Thoracic aorta (tissue), 2 donors: ENCODE results near the gene RELA. TPM values are rescaled to one million over a fixed set of nuclear protein-coding genes. Genes with fewer than 3 reads are reported as not detected.

ENCODE experiments used
- ATAC-seq: fragments of 150-250 bp; one replicate; pipeline ENCODE4 v1.8.0; 2017; ENCODE audit warnings: low read depth; ENCODE audit not compliant: insufficient number of reproducible peaks, low FRiP score
- DNase-seq: peaks from one replicate; pipeline ENCODE4 v3.0.0-alpha.2; 2020; ENCODE audit warnings: low spot score
- H3K27ac ChIP-seq, 2 donors: fragments of 200-600 bp; sonication (generic); 1 replicate in 1 of 2; 2 replicates in 1 of 2; pipeline ENCODE4 v1.5.1; 2016; ENCODE audit warnings: mild to moderate bottlenecking in 2 of 2, moderate library complexity in 2 of 2
- H3K27me3 ChIP-seq: fragments of 200-600 bp; sonication (generic); replicated peaks from 2 replicates; pipeline ENCODE4 v1.6.0; 2016; ENCODE audit warnings: mild to moderate bottlenecking; ENCODE audit not compliant: insufficient read depth
- H3K36me3 ChIP-seq: fragments of 200-600 bp; sonication (generic); one replicate; pipeline ENCODE4 v1.5.1; 2016
- H3K4me1 ChIP-seq, 2 donors: fragments of 200-600 bp; sonication (generic); 1 replicate in 1 of 2; 2 replicates in 1 of 2; pipeline versions ENCODE4 v1.5.1 to v1.6.0; 2016; ENCODE audit warnings: low read depth in 2 of 2, mild to moderate bottlenecking in 1 of 2; ENCODE audit not compliant: control insufficient read depth in 1 of 2
- H3K4me3 ChIP-seq: fragments of 200-600 bp; sonication (generic); 2 replicates; pipeline ENCODE4 v1.5.1; 2016; ENCODE audit warnings: mild to moderate bottlenecking
- H3K9me3 ChIP-seq: fragments of 200-600 bp; sonication (generic); 2 replicates; pipeline ENCODE4 v1.5.1; 2016
- total RNA-seq, 2 donors: library from RNA; depleted of rRNA; stranded (reverse); fragments of >200 nt; gene quantifications; one replicate each; pipeline versions ENCODE4 v1.1.0 to v1.2.3, GENCODE V29; 2016
- TF ChIP-seq, protein P1 (sequence below): fragments of 200-600 bp; sonication (generic); IDR thresholded peaks from one replicate; pipeline ENCODE4 v1.5.1; 2019; ENCODE audit warnings: antibody characterized with exemption

The RELA gene
- total RNA-seq, 2 donors from 2014 or later, result 81.5 to 84.4 TPM

DNA sequence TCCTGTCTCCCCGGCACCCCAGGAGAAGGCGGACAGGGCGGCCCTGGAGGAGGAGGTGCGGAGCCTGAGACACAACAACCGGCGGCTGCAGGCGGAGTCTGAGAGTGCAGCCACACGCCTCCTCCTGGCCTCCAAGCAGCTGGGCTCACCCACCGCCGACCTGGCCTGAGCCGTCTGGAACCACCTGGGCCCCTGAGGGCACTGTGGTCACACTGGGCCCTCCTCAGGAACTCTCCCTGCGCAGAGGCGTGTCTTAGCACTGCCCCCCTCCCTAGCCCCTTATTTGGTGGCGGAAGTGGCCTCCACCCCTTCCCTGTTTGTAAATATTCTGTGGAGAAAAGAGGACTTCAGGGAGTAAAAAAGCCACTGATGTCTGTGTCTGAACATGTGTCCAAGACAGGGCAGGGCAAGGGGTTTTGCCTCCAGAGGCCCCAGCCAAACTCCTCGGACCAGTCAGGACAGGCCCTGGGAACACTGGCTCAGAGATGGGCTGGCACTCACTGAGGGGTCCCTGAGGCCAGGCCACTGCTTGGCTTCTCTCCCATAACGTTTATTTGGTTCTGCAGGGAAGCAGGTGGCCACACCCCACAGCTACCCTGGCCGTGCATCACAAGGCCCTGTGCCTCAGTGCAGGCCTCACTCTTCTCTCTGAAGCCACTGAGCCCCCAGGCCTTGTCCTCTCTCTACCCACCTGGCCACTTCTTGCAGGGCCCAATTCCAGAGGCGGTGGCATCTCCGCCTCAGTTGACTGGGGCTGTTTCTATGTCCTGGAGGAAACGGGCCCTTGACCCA is 12.0 kb downstream of the RELA start:
- TF ChIP-seq, protein P1, sequence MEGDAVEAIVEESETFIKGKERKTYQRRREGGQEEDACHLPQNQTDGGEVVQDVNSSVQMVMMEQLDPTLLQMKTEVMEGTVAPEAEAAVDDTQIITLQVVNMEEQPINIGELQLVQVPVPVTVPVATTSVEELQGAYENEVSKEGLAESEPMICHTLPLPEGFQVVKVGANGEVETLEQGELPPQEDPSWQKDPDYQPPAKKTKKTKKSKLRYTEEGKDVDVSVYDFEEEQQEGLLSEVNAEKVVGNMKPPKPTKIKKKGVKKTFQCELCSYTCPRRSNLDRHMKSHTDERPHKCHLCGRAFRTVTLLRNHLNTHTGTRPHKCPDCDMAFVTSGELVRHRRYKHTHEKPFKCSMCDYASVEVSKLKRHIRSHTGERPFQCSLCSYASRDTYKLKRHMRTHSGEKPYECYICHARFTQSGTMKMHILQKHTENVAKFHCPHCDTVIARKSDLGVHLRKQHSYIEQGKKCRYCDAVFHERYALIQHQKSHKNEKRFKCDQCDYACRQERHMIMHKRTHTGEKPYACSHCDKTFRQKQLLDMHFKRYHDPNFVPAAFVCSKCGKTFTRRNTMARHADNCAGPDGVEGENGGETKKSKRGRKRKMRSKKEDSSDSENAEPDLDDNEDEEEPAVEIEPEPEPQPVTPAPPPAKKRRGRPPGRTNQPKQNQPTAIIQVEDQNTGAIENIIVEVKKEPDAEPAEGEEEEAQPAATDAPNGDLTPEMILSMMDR, result no peak
- peaks cover 18 to 29% of the 10 kb centered on the region in 2 donors for H3K4me1 ChIP-seq
- no peaks in the 10 kb centered on the region for H3K9me3 ChIP-seq
- no peak for ATAC-seq
- no peak for DNase-seq
- peaks cover 34% of the 10 kb centered on the region for H3K36me3 ChIP-seq
- H3K4me3 ChIP-seq, result no peak overlapping the region
- no peaks in the 10 kb centered on the region for H3K27me3 ChIP-seq
- H3K27ac ChIP-seq, result peak overlapping the region in 1 of 2 donors; percentile 93

DNA sequence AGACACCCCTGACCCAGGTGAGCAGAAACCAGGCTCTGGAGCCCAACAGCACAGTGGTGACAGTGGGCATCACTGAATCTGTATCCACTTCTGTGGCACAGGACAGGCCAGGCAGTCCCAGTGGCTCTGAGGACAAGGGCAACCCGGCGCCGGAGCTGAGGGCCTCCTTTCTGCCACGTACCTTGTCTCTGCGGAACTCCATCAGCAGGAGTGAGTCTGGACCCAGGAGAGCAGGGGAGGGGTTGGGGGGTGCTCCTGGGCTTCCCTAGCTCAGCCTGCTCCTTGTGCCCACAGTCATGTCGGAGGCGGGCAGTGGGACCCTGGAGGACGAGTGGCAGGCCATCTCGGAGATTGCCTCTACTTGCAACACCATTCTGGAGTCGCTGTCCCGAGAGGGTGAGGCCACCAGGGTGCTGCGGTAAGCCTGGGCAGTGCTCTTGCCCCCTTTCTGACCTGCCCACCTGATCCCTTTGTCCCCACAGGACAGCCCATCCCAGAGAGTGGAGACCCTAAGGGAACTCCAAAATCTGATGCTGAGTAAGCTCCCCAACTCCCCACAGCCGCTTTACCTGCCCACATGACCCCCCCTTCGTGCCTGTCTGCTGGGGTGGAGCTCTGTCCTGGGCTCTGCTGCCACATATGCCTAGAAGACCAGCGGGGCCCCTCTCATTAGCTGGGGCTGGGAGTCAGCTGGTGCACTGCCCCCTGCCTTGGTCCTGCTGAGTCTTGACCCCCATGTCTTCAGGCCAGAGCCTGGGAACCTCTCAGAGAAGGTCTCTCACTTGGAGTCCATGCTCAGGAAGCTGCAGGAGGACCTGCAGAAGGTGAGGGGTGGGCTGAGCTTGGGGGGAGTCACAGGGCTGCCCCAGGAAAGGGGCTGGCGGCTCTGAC is 12.8 kb downstream of the RELA start:
- ATAC-seq, result no peak
- H3K4me1 ChIP-seq, result peaks cover 18 to 29% of the 10 kb centered on the region in 2 donors
- peaks cover 29% of the 10 kb centered on the region for H3K36me3 ChIP-seq
- no peak overlapping the region for H3K27ac ChIP-seq
- no peak for DNase-seq
- H3K27me3 ChIP-seq, result no peaks in the 10 kb centered on the region
- H3K4me3 ChIP-seq, result no peak overlapping the region
- no peaks in the 10 kb centered on the region for H3K9me3 ChIP-seq
- TF ChIP-seq, protein P1, result no peak

DNA sequence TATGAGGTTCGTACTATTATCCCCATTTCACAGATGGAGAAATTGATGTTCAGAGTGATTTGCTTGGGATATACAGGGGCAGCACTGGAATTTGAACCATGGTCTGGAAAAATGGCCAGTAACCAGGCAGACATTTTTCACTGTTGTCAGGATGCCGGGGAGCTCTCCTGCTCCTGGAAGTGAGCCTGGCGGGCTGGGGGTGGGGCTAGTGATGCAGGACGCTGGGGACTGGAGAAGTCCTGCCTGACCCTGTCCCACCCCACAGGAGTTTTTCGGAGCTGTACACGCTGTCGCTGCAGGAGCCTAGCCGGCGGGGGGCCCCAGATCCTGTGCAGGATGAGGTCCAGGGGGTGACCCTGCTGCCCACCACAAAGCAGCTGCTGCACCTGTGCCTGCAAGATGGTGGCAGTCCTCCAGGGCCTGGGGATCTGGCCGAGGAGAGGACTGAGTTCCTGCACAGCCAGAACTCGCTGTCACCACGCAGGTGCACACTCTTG is 13.7 kb downstream of the RELA start:
- Histone ChIP-seq H3K4me3 (no peak overlapping the region), H3K9me3 (no peaks in the 10 kb centered on the region), H3K27me3 (no peaks in the 10 kb centered on the region), H3K4me1 (peaks cover 16 to 22% of the 10 kb centered on the region in 2 donors), H3K27ac (no peak overlapping the region), H3K36me3 (peaks cover 27% of the 10 kb centered on the region)
- DNase-seq (no peak), ATAC-seq (no peak)
- TF ChIP-seq, protein P1, result no peak

DNA sequence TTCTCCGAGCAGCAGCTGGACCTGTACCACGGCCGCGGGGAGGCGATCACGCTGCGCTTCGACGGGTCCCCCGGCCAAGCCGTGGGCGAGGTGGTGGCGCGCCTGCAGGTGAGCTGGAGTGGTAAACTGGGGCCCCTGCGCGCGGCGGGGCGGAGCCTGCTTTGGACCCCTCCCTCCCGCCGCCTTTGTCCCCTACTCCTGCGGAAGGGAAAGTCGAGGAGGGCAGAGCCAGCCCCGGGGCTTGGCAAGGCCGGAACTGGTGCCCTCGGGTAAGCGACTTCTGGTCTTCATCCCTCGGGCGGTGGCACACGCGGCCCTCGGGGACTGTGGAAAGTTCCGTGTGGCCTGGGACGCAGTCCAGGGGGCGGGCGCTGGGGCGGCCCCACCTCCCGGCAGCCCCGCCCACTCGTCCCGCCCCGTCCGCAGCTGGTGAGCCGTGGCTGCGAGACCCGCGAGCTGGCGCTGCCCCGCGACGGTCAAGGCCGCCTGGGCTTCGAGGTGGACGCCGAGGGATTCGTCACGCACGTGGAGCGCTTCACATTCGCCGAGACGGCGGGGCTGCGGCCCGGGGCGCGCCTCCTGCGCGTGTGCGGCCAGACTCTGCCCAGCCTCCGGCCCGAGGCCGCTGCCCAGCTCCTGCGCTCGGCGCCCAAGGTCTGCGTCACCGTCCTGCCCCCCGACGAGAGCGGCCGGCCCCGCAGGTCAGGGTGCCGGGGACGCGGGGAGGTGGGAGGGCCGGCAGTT is 15.6 kb downstream of the RELA start:
- DNase-seq (no peak), ATAC-seq (no peak)
- Histone ChIP-seq H3K27ac (peak overlapping the region in 1 of 2 donors; percentile 34), H3K36me3 (peaks cover 34% of the 10 kb centered on the region), H3K27me3 (no peaks in the 10 kb centered on the region), H3K4me3 (peak overlapping the region; percentile 56), H3K4me1 (peaks cover 5 to 9% of the 10 kb centered on the region in 2 donors), H3K9me3 (no peaks in the 10 kb centered on the region)
- TF ChIP-seq, protein P1, result no peak
